RWPE1 (cell line): ENCODE measurements around the gene CNNM1.

Source experiments
- CTCF ChIA-PET: fragments of 350-600 bp; sonication (Branson Sonifier 250); formaldehyde crosslinking; extraction: SDS; loops from one replicate; lab custom pipeline; 2021; lab: Yijun Ruan, JAX
- POLR2A ChIA-PET: fragments of 400-600 bp; formaldehyde crosslinking; extraction: SDS; loops from one replicate; lab custom pipeline; 2020; ENCODE audit warnings: antibody characterized with exemption; ENCODE audit not compliant: low non-redundant PET; lab: Yijun Ruan, JAX
- DNase-seq: peaks from one replicate; pipeline ENCODE4 v3.0.0; 2012; ENCODE audit warnings: low spot score
- H3K27ac ChIP-seq: fragments of 450-650 bp; 2 replicates; pipeline ENCODE4 v1.5.1; 2017
- TF ChIP-seq, protein P1 (sequence below): fragments of 450-650 bp; conservative IDR thresholded peaks from 2 replicates; pipeline ENCODE4 v1.5.1; 2017; ENCODE audit warnings: low read depth, mild to moderate bottlenecking

The CNNM1 gene

DNA sequence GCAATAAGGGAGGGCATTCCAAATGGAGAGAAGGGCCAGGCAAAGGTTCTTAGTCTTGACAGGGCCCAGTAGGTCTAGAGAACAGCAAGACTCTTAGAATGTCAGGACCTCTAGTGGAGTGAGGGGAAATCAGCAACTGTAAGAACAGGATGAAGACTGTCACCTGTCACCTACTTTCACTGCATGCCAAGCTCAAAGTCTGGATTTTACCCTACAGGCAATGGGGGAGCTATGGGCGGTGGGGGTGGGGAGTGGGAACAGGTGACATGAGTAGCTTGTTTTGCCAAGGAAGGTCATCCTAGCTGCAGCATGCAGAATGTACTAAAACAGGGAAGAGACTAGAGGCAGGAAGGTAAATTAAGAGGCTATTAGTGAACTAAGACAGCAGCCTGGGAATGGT lies 82.9 kb downstream of the CNNM1 start:
- POLR2A ChIA-PET, result no interaction called here
- DNase-seq, result no peak
- no peak overlapping the region for H3K27ac ChIP-seq
- TF ChIP-seq, protein P1, sequence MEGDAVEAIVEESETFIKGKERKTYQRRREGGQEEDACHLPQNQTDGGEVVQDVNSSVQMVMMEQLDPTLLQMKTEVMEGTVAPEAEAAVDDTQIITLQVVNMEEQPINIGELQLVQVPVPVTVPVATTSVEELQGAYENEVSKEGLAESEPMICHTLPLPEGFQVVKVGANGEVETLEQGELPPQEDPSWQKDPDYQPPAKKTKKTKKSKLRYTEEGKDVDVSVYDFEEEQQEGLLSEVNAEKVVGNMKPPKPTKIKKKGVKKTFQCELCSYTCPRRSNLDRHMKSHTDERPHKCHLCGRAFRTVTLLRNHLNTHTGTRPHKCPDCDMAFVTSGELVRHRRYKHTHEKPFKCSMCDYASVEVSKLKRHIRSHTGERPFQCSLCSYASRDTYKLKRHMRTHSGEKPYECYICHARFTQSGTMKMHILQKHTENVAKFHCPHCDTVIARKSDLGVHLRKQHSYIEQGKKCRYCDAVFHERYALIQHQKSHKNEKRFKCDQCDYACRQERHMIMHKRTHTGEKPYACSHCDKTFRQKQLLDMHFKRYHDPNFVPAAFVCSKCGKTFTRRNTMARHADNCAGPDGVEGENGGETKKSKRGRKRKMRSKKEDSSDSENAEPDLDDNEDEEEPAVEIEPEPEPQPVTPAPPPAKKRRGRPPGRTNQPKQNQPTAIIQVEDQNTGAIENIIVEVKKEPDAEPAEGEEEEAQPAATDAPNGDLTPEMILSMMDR, result no peak
- CTCF ChIA-PET, result no interaction called here

DNA sequence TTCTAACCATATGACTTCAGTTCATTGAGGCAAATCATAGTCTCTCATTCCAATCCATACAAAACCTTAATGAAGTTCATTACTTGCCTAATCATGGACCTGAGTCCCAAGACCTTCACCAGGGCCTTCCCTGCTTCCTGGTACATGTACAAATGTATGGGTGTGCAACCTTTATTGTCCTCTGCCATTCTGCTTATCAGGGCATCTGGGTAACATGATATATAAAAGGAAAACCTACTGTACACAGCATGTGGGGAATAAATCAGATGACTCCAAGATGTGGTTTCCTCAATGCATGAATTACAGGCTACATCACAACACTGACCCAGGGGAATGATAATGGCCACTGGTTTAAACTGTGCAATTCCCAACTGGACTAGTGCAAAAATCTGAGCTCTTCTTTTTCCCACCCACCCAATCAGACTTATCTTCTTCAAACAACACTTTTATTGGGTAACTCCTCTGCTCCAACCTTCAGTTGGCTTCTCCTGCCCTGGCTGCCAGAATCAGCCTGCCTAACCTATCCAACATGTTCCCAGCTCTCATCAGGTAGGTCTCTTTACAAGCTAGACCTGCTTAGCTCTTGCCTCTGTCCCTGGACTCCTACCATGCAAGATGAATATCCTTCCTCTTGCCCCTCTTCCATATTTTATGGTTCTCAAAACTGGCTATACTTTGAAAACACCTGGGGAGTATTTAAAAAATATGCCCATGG lies 89.9 kb downstream of the CNNM1 start:
- no peak overlapping the region for H3K27ac ChIP-seq
- TF ChIP-seq, protein P1, result no peak
- ChIA-PET CTCF (interaction anchor here (0.6 kb wide), 1 partner anchor 27 kb away, joined by 3 read pairs; no protein-coding TSS in a partner anchor), POLR2A (no interaction called here)
- DNase-seq, result no peak

DNA sequence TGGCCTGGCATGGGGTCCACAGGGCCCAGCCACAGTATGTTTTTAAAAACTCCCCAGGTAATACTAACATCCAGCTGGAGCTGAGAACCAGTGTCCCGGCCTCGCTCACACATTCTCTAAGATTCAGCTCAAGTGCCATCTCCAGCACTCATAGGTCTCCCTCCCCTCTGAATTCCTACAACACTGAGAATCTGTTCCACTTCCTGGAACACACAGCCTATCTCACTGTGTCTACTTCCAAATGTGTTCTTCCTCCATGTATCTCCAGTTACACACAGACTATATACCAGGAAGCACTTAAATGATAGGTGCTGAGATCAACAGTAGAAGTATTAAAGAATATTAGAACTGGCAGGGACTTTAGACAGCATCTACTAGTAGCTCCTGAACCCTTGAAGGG lies 90.5 kb downstream of the CNNM1 start:
- TF ChIP-seq, protein P1, result no peak
- no peak overlapping the region for H3K27ac ChIP-seq
- no peak for DNase-seq
- ChIA-PET POLR2A (no interaction called here), CTCF (interaction anchor here (0.6 kb wide), 1 partner anchor 27 kb away, joined by 3 read pairs; no protein-coding TSS in a partner anchor)

DNA sequence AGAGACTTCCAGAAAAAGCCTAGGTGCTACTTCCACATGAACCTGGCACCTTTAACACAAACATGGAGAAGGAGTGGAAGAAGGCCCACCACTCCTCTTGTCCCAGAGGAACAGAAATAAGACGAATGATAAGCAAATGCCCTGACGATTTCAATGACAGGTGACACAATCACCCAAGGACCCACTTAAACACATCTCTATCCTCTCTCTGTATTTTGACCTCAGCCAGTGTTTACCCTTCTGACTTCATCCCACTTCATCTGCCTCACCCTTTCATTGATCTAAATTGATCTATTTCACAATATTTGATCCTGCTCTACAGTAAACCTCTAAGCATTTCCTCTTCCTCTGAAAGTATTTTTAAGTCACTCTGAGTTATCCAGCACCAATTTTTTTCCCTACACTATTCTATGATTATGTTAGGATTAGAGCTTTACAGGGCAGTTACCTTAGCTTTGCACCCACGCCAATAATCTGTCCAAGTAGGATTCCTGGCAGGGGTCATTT lies 92.1 kb downstream of the CNNM1 start:
- DNase-seq, result no peak
- TF ChIP-seq, protein P1, result no peak
- POLR2A ChIA-PET, result no interaction called here
- no peak overlapping the region for H3K27ac ChIP-seq
- CTCF ChIA-PET, result no interaction called here

DNA sequence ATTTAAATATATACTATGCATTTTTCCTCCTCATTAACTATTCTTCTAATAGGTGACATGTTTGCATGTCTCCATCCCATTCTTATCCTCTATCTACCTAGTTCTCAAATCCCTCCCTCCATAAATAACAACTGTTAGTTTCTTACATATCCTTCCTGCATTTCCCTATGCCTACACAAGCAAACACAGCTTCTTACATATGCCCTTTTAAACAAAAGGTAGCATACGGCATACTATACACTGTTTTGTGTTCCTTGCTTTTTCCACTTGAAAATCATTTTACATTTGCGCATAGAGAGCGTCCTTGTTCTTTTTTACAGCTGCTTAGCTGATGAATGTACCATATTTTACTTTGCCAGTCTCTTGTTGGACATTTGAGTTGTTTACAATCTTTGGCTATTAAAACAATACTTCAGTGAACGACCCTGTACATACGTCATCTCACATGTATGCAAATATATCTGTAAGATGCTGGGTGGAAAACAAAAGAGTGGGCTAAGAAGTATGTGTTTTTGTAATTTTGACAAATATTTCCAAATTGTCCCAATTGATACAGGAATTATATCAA lies 93.5 kb downstream of the CNNM1 start:
- ChIA-PET POLR2A (no interaction called here), CTCF (no interaction called here)
- H3K27ac ChIP-seq, result no peak overlapping the region
- no peak for DNase-seq
- TF ChIP-seq, protein P1, result no peak

DNA sequence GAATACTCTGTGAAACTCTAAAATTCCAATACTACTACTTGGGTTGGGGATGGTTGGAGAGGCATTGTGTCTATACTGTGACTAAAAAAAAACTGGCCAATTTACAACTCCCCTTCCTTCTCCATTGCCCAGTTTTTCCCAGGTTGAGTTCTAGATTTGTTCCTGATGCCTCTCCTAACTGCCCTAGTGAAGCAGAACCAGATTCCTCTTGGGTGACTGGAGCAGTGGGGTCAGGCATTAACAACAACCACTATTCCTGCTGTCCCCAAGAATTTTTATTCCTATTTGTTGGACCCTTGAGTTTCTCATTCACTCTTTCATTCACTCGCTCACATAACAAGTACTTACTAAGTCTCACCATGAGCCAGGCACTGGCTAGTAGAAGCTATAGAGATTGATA lies 95.5 kb downstream of the CNNM1 start:
- TF ChIP-seq, protein P1, result no peak
- no peak for DNase-seq
- CTCF ChIA-PET, result no interaction called here
- POLR2A ChIA-PET, result no interaction called here
- no peak overlapping the region for H3K27ac ChIP-seq
